Measurements from ENCODE around the gene SETBP1.

The SETBP1 gene

GRCh38 chr18:45090526-45091140 lies 409.9 kb downstream of the SETBP1 start:
- DNase-seq = no peak

GRCh38 chr18:45100321-45101105 lies 419.8 kb downstream of the SETBP1 start:
- no peak for DNase-seq

GRCh38 chr18:45102126-45102525 lies 421.4 kb downstream of the SETBP1 start:
- no peak for DNase-seq

- DNase-seq = no peak
These were observed 422.2 kb downstream of the SETBP1 start for GRCh38 chr18:45102863-45103262.

GRCh38 chr18:45103319-45104048 lies 422.8 kb downstream of the SETBP1 start:
- DNase-seq = no peak

- DNase-seq = no peak
These were observed 423.3 kb downstream of the SETBP1 start for GRCh38 chr18:45104049-45104395.

GRCh38 chr18:45106331-45106774 lies 425.7 kb downstream of the SETBP1 start:
- no peak for DNase-seq

- DNase-seq = no peak
These were observed 426.7 kb downstream of the SETBP1 start for GRCh38 chr18:45107425-45107824.

GRCh38 chr18:45108754-45109153 lies 428.1 kb downstream of the SETBP1 start:
- no peak for DNase-seq

- DNase-seq = no peak
These were observed 428.6 kb downstream of the SETBP1 start for GRCh38 chr18:45109271-45109670.

- no peak for DNase-seq
These were observed 429.0 kb downstream of the SETBP1 start for GRCh38 chr18:45109706-45110105.

GRCh38 chr18:45110577-45111501 lies 430.2 kb downstream of the SETBP1 start:
- no peak for DNase-seq

GRCh38 chr18:45111502-45111848 lies 430.8 kb downstream of the SETBP1 start:
- no peak for DNase-seq

- DNase-seq = no peak
These were observed 432.0 kb downstream of the SETBP1 start for GRCh38 chr18:45112682-45113081.

- no peak for DNase-seq
These were observed 435.4 kb downstream of the SETBP1 start for GRCh38 chr18:45116116-45116515.
